SK-N-SH (cell line): ENCODE measurements around the gene METTL23. TPM values are rescaled to one million over a fixed set of nuclear protein-coding genes. Genes with fewer than 3 reads are reported as not detected.

Experiments
- CTCF ChIA-PET: fragments of 300-600, 350-600 bp; formaldehyde crosslinking; extraction: SDS; loops from one replicate; lab custom pipeline; 2021; lab: Yijun Ruan, JAX
- POLR2A ChIA-PET: fragments of 350-600 bp; sonication (Branson Sonifier 250); formaldehyde crosslinking; extraction: SDS; loops from one replicate; lab custom pipeline; 2020; ENCODE audit warnings: antibody characterized with exemption, inconsistent platforms; lab: Yijun Ruan, JAX
- DNase-seq: peaks from one replicate; pipeline ENCODE4 v3.0.0; 2012
- H2AFZ ChIP-seq: fragments of 200-600 bp; sonication (generic); 2 replicates; pipeline ENCODE4 v1.8.1; 2016; ENCODE audit warnings: antibody characterized with exemption, mild to moderate bottlenecking, low read depth
- H3F3A ChIP-seq: fragments of 200-600 bp; sonication (generic); replicated peaks from 2 replicates; pipeline ENCODE3; 2016; ENCODE audit warnings: antibody characterized with exemption, mild to moderate bottlenecking; ENCODE audit not compliant: insufficient read depth
- H3K27ac ChIP-seq, 2 experiments: fragments of 200-500 bp in 1 of 2; fragments of 200-600 bp in 1 of 2; sonication (Bioruptor generic) in 1 of 2; sonication (generic), shearing (Covaris generic) in 1 of 2; 2 replicates each; pipeline versions ENCODE4 v1.5.1 to v1.6.1; 2014 to 2016; ENCODE audit warnings: low read depth in 2 of 2, inconsistent platforms in 1 of 2, low read length in 1 of 2, mild to moderate bottlenecking in 1 of 2, mixed read lengths in 1 of 2
- H3K27me3 ChIP-seq: fragments of 200-600 bp; sonication (generic), shearing (Covaris generic); 2 replicates; pipeline ENCODE4 v1.6.1; 2016; ENCODE audit warnings: mixed run types; ENCODE audit not compliant: insufficient read depth
- H3K36me3 ChIP-seq, 2 experiments: fragments of 200-500 bp in 1 of 2; fragments of 200-600 bp in 1 of 2; sonication (Bioruptor generic) in 1 of 2; sonication (generic) in 1 of 2; replicated peaks in 1 of 2; 2 replicates each; pipeline versions ENCODE3 to v1.5.1; 2014 to 2016; ENCODE audit warnings: low read length in 1 of 2, mild to moderate bottlenecking in 1 of 2; ENCODE audit not compliant: insufficient read depth in 2 of 2, control insufficient read depth in 1 of 2
- H3K4me1 ChIP-seq, 2 experiments: fragments of 200-500 bp in 1 of 2; fragments of 200-600 bp in 1 of 2; sonication (Bioruptor generic) in 1 of 2; sonication (generic), shearing (Covaris generic) in 1 of 2; 2 replicates each; pipeline versions ENCODE4 v1.5.1 to v1.6.1; 2014 to 2016; ENCODE audit warnings: low read depth in 1 of 2, low read length in 1 of 2, mixed run types in 1 of 2; ENCODE audit not compliant: insufficient read depth in 2 of 2, control insufficient read depth in 1 of 2
- H3K4me2 ChIP-seq: fragments of 200-600 bp; sonication (generic), shearing (Covaris generic); 2 replicates; pipeline ENCODE4 v1.6.1; 2017; ENCODE audit warnings: mixed run types
- H3K4me3 ChIP-seq, 2 experiments: fragments of 200-500 bp in 1 of 2; fragments of 200-600 bp in 1 of 2; sonication (Bioruptor generic) in 1 of 2; sonication (generic), shearing (Covaris generic) in 1 of 2; 2 replicates each; pipeline versions ENCODE4 v1.5.1 to v1.8.1; 2014 to 2016; ENCODE audit warnings: low read depth in 2 of 2, inconsistent platforms in 1 of 2, low read length in 1 of 2, mild to moderate bottlenecking in 1 of 2, mixed read lengths in 1 of 2, moderate library complexity in 1 of 2
- H3K79me2 ChIP-seq: fragments of 200-600 bp; sonication (generic); 2 replicates; pipeline ENCODE4 v1.8.1; 2017; ENCODE audit warnings: mild to moderate bottlenecking; ENCODE audit not compliant: insufficient read depth
- H3K9ac ChIP-seq: fragments of 200-600 bp; sonication (generic); 2 replicates; pipeline ENCODE4 v1.6.1; 2017; ENCODE audit warnings: mixed run types
- H3K9me2 ChIP-seq: fragments of 200-600 bp; sonication (generic); 2 replicates; pipeline ENCODE4 v1.6.1; 2017; ENCODE audit warnings: mixed run types
- H3K9me3 ChIP-seq: fragments of 200-600 bp; sonication (generic); 2 replicates; pipeline ENCODE4 v1.6.1; 2017; ENCODE audit warnings: mixed run types, mild to moderate bottlenecking, moderate library complexity
- H4K20me1 ChIP-seq: fragments of 200-600 bp; sonication (generic); 2 replicates; pipeline ENCODE4 v1.6.1; 2017; ENCODE audit warnings: mild to moderate bottlenecking, mixed run types; ENCODE audit not compliant: insufficient read depth
- CHD2 ChIP-seq: fragments of 150-350 bp; IDR thresholded peaks from 2 replicates; pipeline ENCODE4 v1.6.1; 2018; ENCODE audit warnings: low read length; ENCODE audit not compliant: partially characterized antibody
- EZH2phosphoT487 ChIP-seq: fragments of 200-600 bp; sonication (generic); IDR thresholded peaks from 2 replicates; pipeline ENCODE4 v1.6.1; 2017; ENCODE audit warnings: low read depth, mixed run types, mild to moderate bottlenecking, antibody characterized with exemption, moderate library complexity, borderline replicate concordance
- FOSL2 ChIP-seq: IDR thresholded peaks from 2 replicates; pipeline ENCODE4 v1.4.0; 2012; ENCODE audit warnings: low read depth, mild to moderate bottlenecking, moderate library complexity, borderline replicate concordance
- FOXJ3 ChIP-seq: sonication (generic); formaldehyde crosslinking; IDR thresholded peaks from 2 replicates; pipeline ENCODE4 v1.5.1; 2020; ENCODE audit warnings: mild to moderate bottlenecking, missing genetic modification reagents
- GABPA ChIP-seq: IDR thresholded peaks from 2 replicates; pipeline ENCODE4 v1.4.0; 2012; ENCODE audit warnings: low read depth, mild to moderate bottlenecking
- MXI1 ChIP-seq: IDR thresholded peaks from 2 replicates; pipeline ENCODE4 v1.6.1; 2012; ENCODE audit warnings: mild to moderate bottlenecking, low read depth, low read length, improper control_type of control experiment
- NRF1 ChIP-seq: IDR thresholded peaks from 2 replicates; pipeline ENCODE4 v1.6.1; 2012; ENCODE audit warnings: low read depth, mild to moderate bottlenecking, low read length
- RCOR1 ChIP-seq: fragments of 150-350 bp; IDR thresholded peaks from 2 replicates; pipeline ENCODE4 v1.6.1; 2017; ENCODE audit warnings: antibody characterized with exemption, low read length
- SMC3 ChIP-seq: IDR thresholded peaks from 2 replicates; pipeline ENCODE4 v1.6.1; 2012; ENCODE audit warnings: low read depth, low read length, improper control_type of control experiment
- TAF1 ChIP-seq: IDR thresholded peaks from 2 replicates; pipeline ENCODE4 v1.6.1; 2012; ENCODE audit warnings: low read depth, mild to moderate bottlenecking, low read length, moderate library complexity, borderline replicate concordance
- USF1 ChIP-seq: IDR thresholded peaks from 2 replicates; pipeline ENCODE4 v1.4.0; 2012; ENCODE audit warnings: low read depth, borderline replicate concordance
- WGBS: methylation state at CpG from one replicate; pipeline ENCODE4 v1.1.6; 2017; ENCODE audit warnings: low lambda C conversion rate; 5-methylcytosine and 5-hydroxymethylcytosine counted together
- polyA plus RNA-seq, 3 experiments: library from polyadenylated mRNA; depleted of rRNA; stranded (reverse); fragments of >200 nt; gene quantifications; 2 replicates each; pipeline ENCODE4 v1.2.3, GENCODE V29; 2012

The METTL23 gene
- polyA plus RNA-seq, 1 of the 3 experiments (the other 2 are of a cell fraction) = 75.9 TPM

DNA sequence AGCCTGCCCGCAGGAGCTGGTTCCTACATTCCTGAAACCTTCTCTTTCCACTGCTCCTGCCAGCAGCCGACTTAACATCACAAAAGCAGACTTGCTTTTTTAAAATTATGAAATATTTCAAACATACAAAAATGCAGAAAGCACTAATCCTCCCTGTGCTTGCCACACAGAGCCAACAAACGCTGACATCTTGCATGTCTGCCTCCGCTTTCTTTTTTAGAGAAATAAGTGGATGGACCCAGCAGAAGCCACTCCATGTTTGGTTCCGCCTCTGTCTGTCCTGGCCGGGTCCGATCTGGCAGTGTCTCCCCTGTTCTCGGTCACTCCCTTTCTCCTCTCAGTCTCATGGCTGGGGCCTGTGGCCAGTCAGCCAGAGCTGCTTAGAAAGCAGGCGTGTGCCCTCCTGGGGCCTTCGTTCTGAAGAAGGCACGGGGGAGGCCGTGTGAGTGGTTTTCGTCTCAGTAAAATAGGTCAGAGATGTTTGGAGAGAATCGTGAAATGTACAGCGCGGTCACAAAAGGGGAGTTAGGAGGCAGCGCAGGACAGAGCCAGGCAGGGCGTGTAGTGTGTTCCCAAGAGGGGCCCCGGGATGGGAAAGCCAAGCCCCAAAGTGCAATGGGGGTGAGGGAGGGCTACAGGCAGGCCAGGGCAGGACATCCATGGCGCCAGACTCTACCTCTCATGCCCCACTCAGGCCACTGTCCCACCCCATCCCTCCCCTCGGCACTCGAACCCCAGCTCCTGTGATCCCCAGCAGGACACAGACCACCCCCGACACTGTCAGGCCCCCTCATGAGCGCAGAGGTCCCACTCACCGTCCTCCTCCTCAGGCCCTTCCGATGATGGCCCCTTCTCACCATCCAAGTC, 39.1 kb upstream of the METTL23 start:
- WGBS = 88% methylated on average over 26 of the region's 26 CpGs
- H3K27me3 ChIP-seq = no peaks in the 10 kb centered on the region
- H3K9ac ChIP-seq = no peak overlapping the region
- no peak for DNase-seq
- H3F3A ChIP-seq = peaks cover 4% of the 10 kb centered on the region
- peaks cover 40% of the 10 kb centered on the region for H3K79me2 ChIP-seq
- H3K4me3 ChIP-seq = no peak overlapping the region
- peaks cover 0 to 20% of the 10 kb centered on the region in 2 experiments; a peak in 1 of 4 replicates for H3K4me1 ChIP-seq
- H3K4me2 ChIP-seq = no peak overlapping the region
- POLR2A ChIA-PET = interaction anchor here (1.1 to 2.3 kb wide), 2 partner anchors 10 to 133 kb away, joined by 3 to 8 read pairs; no protein-coding TSS in a partner anchor
- no peak overlapping the region for H2AFZ ChIP-seq
- H4K20me1 ChIP-seq = peaks cover 18% of the 10 kb centered on the region
- CTCF ChIA-PET = interaction anchor here (0.6 to 12.2 kb wide), 11 partner anchors 10 to 379 kb away, joined by 3 to 255 read pairs (median 5); partner anchors contain the start of gene MXRA7
- TF ChIP-seq USF1 (no peak), CHD2 (no peak), FOSL2 (no peak), TAF1 (no peak), SMC3 (no peak), RCOR1 (no peak)
- H3K36me3 ChIP-seq = peaks cover 12 to 30% of the 10 kb centered on the region in 2 experiments
- peak overlapping the region in 1 of 2 experiments; percentile 13; a peak in 2 of 4 replicates for H3K27ac ChIP-seq
- H3K9me2 ChIP-seq = no peaks in the 10 kb centered on the region
- no peaks in the 10 kb centered on the region for H3K9me3 ChIP-seq

DNA sequence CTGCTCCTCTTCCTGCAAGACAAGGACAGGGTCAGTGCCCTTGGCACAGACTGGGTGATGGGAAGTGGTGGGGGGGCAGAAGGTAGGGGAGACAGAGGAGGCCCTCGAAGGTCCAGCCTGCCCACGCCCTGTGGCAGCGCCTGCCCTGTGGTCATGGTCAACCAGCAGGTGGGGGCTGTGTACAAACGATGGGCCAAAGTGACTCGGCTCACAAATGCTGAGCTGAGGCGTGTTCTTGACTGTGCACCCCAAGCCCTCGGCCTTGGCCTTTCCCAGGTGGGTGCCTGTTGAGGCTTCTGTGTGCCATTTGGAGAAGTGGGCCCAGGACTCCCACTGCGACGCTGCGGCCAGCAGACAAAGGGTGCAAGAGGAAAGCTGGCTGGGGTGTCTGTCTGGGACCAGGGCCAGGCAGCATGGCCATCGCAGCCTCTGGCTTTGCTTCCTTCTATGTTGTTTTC, 38.4 kb upstream of the METTL23 start:
- 83% methylated on average over 11 of the region's 11 CpGs for WGBS
- no peaks in the 10 kb centered on the region for H3K27me3 ChIP-seq
- no peak overlapping the region for H3K4me2 ChIP-seq
- no peaks in the 10 kb centered on the region for H3K9me3 ChIP-seq
- DNase-seq = no peak
- H4K20me1 ChIP-seq = peaks cover 25% of the 10 kb centered on the region
- ChIA-PET CTCF (interaction anchor here (0.6 to 12.2 kb wide), 7 partner anchors 13 to 379 kb away, joined by 3 to 255 read pairs (median 3); partner anchors contain the start of gene MXRA7), POLR2A (interaction anchor here (1.1 to 2.3 kb wide), 3 partner anchors 9 to 142 kb away, joined by 3 to 8 read pairs (median 7); no protein-coding TSS in a partner anchor)
- no peak overlapping the region for H3K27ac ChIP-seq
- TF ChIP-seq FOXJ3 (CRISPR knock-in tag) (no peak), NRF1 (no peak), MXI1 (no peak), GABPA (no peak), FOSL2 (no peak), EZH2phosphoT487 (no peak)
- peaks cover 0 to 16% of the 10 kb centered on the region in 2 experiments; a peak in 1 of 4 replicates for H3K4me1 ChIP-seq
- H2AFZ ChIP-seq = no peak overlapping the region
- H3K36me3 ChIP-seq = peaks cover 7 to 27% of the 10 kb centered on the region in 2 experiments
- H3K4me3 ChIP-seq = no peak overlapping the region
- H3K79me2 ChIP-seq = peaks cover 46% of the 10 kb centered on the region
- no peak overlapping the region for H3K9ac ChIP-seq
- H3F3A ChIP-seq = peaks cover under 1% of the 10 kb centered on the region
- H3K9me2 ChIP-seq = no peaks in the 10 kb centered on the region
